ENCODE data around the gene PTK7. TPM values are rescaled to one million over a fixed set of nuclear protein-coding genes. Genes with fewer than 3 reads are reported as not detected.
A peak's percentile ranks its signal among the peaks of the same experiment; 100 is the strongest.
"Not testable (repeated sequence)": the region's sequence is repeated elsewhere in the genome, so short reads cannot be mapped to it uniquely, and the experiment has no call there.

Gene PTK7
- total RNA-seq, 1 donor from 2014 or later = 3.3 TPM

DNA sequence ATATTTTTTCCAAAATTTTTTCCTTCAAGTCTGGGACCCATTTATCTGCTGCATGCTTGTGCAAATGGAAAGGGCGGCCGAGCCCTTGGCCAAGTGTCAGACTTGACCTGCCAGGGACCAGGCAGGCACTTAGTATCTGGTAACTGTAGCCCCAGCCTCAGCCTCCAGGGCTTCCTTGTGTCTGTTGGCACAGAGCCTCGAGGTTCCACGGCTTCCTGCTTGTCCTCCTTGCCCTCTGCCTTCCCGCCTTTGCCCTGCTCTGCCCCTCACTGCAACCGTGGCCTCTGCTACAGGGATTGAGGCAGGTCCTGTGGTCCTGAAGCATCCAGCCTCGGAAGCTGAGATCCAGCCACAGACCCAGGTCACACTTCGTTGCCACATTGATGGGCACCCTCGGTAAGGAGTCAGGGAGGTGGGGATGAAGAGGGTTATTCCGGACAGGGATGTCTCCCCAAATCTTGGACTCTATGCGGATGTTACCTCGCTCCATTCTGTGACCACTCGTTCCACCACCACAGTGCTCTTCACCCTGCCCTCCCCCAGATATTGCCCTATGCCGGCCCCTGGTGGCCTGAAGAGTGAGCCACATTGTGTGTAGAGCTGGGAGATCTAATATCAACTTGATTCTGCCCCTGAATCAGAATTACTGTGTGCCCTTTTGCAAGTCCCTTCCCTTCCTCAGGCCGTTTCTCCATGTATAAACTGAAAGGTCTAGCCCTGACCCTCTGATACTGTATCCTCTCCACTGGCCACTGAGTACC lies 53.5 kb downstream of the PTK7 start:
- no peaks in the 10 kb centered on the region for H3K9me3 Mint-ChIP-seq
- DNase-seq (ENCODE audit: low spot score) = no peak
- no peaks in the 10 kb centered on the region for H3K4me1 Mint-ChIP-seq (ENCODE audit: low read depth)
- no peaks in the 10 kb centered on the region for H3K36me3 Mint-ChIP-seq (ENCODE audit: low read depth)
- intact Hi-C loops (cut with micrococcal nuclease) = no loop called here
- no peaks in the 10 kb centered on the region for H3K27me3 Mint-ChIP-seq (ENCODE audit: insufficient read depth)
- H3K4me3 Mint-ChIP-seq = no peak overlapping the region
- H3K27ac Mint-ChIP-seq = no peak overlapping the region

DNA sequence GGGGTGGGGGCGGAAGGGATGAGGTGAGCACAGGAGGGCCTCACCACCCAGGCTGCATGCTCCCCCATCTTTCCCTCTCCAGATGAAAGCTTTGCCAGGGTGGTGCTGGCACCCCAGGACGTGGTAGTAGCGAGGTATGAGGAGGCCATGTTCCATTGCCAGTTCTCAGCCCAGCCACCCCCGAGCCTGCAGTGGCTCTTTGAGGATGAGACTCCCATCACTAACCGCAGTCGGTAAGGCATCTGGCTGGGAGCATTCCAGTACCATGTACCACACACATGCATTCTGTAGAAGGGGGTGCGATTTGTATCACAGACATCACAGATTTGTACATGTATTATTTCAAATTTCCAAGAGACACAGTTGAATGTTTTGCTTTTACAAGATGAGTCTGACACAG lies 54.3 kb downstream of the PTK7 start:
- intact Hi-C loops (cut with micrococcal nuclease) = no loop called here
- Mint-ChIP-seq H3K4me3 (no peak overlapping the region), H3K4me1 (ENCODE audit: low read depth) (no peaks in the 10 kb centered on the region), H3K9me3 (no peaks in the 10 kb centered on the region), H3K36me3 (ENCODE audit: low read depth) (no peaks in the 10 kb centered on the region), H3K27me3 (ENCODE audit: insufficient read depth) (no peaks in the 10 kb centered on the region), H3K27ac (no peak overlapping the region)
- no peak for DNase-seq (ENCODE audit: low spot score)

DNA sequence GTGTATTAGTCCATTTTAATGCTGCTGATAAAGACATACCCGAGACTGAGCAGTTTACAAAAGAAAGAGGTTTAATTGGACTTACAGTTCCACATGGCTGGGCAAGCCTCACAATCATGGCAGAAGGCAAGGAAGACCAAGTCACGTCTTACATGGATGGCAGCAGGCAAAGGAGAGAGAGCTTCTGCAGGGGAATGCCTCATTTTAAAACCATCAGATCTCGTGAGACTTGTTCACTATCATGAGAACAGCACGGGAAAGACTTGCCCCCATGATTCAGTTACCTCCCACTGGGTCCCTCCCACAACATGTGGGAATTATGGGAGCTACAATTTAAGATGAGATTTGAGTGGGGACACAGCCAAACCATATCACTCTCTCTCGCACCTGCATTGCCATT lies 55.3 kb downstream of the PTK7 start:
- H3K27ac Mint-ChIP-seq; intact Hi-C loops (cut with micrococcal nuclease); H3K27me3 Mint-ChIP-seq (ENCODE audit: insufficient read depth); DNase-seq (ENCODE audit: low spot score); H3K9me3 Mint-ChIP-seq; H3K4me3 Mint-ChIP-seq; H3K4me1 Mint-ChIP-seq (ENCODE audit: low read depth); H3K36me3 Mint-ChIP-seq (ENCODE audit: low read depth): not testable (repeated sequence)

DNA sequence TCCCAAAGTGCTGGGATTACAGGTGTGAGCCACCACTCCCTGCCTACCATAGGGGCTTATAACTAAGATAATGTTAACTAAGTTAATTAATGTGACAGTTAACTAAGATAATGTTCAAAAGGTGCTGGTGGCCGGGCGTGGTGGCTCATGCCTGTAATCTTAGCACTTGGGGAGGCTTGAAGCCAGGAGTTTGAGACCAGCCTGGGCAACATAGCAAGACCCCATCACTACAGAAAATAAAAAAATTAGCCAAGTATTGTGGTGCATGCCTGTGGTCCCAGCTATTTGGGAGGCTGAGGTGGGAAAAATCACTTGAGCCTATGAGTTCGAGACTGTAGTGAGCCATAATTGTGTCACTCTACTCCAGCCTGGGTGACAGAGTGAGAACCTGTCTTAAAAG lies 62.2 kb downstream of the PTK7 start:
- Mint-ChIP-seq H3K4me1 (ENCODE audit: low read depth) (no peaks in the 10 kb centered on the region), H3K27me3 (ENCODE audit: insufficient read depth) (no peaks in the 10 kb centered on the region), H3K9me3 (no peaks in the 10 kb centered on the region), H3K36me3 (ENCODE audit: low read depth) (no peaks in the 10 kb centered on the region), H3K27ac (no peak overlapping the region), H3K4me3 (no peak overlapping the region)
- DNase-seq (ENCODE audit: low spot score) = no peak
- intact Hi-C loops (cut with micrococcal nuclease) = no loop called here

DNA sequence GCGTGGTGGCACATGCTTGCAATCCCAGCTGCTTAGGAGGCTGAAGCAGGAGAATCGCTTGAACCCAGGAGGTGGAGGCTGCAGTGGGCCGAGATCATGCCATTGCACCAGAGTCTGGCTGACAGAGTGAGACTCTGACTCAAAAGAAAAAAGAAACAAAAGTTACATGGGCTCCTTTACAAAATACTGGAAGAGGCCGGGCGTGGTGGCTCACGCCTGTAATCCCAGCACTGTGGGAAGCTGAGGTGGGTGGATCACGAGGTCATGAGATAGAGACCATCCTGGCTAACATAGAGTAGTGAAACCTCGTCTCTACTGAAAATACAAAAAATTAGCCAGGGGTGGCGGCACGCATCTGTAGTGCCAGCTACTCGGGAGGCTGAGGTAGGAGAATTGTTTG lies 63.9 kb downstream of the PTK7 start:
- H3K36me3 Mint-ChIP-seq (ENCODE audit: low read depth); H3K4me3 Mint-ChIP-seq; H3K9me3 Mint-ChIP-seq; H3K4me1 Mint-ChIP-seq (ENCODE audit: low read depth); H3K27ac Mint-ChIP-seq; H3K27me3 Mint-ChIP-seq (ENCODE audit: insufficient read depth); DNase-seq (ENCODE audit: low spot score): not testable (repeated sequence)
- intact Hi-C loops (cut with micrococcal nuclease) = loop anchor here (5.0 kb wide), 1 partner anchor 38 kb away; no protein-coding TSS in a partner anchor

DNA sequence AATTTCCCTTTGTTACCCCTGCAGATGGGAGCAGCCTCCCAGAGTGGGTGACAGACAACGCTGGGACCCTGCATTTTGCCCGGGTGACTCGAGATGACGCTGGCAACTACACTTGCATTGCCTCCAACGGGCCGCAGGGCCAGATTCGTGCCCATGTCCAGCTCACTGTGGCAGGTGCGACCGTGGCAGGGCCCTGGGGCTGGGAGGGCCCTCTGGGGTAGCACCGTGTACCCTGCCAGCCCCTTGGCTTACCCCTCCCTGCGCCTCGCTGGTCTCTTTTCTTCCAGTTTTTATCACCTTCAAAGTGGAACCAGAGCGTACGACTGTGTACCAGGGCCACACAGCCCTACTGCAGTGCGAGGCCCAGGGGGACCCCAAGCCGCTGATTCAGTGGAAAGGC lies 65.5 kb downstream of the PTK7 start:
- intact Hi-C loops (cut with micrococcal nuclease) = loop anchor here (5.0 kb wide), 1 partner anchor 39 kb away; no protein-coding TSS in a partner anchor
- Mint-ChIP-seq H3K4me1 (ENCODE audit: low read depth) (no peaks in the 10 kb centered on the region), H3K27ac (no peak overlapping the region), H3K9me3 (no peaks in the 10 kb centered on the region), H3K4me3 (no peak overlapping the region), H3K36me3 (ENCODE audit: low read depth) (no peaks in the 10 kb centered on the region), H3K27me3 (ENCODE audit: insufficient read depth) (no peaks in the 10 kb centered on the region)
- no peak for DNase-seq (ENCODE audit: low spot score)

DNA sequence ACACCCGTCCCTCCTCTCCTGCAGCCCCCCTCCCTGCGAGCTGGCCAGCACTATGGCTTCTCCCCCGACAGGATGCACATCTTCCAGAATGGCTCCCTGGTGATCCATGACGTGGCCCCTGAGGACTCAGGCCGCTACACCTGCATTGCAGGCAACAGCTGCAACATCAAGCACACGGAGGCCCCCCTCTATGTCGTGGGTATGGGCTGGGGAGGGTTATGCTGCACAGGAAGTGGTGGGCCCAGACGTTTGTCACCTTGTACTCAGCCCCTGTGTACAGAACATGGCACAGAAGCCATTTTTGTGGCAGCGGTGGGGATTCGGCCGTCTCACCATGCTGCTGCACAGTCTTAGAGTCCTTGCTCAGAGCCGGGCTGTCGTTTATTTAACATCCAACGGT lies 66.0 kb downstream of the PTK7 start:
- intact Hi-C loops (cut with micrococcal nuclease) = loop anchor here (5.0 kb wide), 1 partner anchor 40 kb away; no protein-coding TSS in a partner anchor
- no peaks in the 10 kb centered on the region for H3K9me3 Mint-ChIP-seq
- H3K27ac Mint-ChIP-seq = no peak overlapping the region
- H3K4me1 Mint-ChIP-seq (ENCODE audit: low read depth) = no peaks in the 10 kb centered on the region
- H3K27me3 Mint-ChIP-seq (ENCODE audit: insufficient read depth) = no peaks in the 10 kb centered on the region
- no peak overlapping the region for H3K4me3 Mint-ChIP-seq
- H3K36me3 Mint-ChIP-seq (ENCODE audit: low read depth) = no peaks in the 10 kb centered on the region
- no peak for DNase-seq (ENCODE audit: low spot score)

DNA sequence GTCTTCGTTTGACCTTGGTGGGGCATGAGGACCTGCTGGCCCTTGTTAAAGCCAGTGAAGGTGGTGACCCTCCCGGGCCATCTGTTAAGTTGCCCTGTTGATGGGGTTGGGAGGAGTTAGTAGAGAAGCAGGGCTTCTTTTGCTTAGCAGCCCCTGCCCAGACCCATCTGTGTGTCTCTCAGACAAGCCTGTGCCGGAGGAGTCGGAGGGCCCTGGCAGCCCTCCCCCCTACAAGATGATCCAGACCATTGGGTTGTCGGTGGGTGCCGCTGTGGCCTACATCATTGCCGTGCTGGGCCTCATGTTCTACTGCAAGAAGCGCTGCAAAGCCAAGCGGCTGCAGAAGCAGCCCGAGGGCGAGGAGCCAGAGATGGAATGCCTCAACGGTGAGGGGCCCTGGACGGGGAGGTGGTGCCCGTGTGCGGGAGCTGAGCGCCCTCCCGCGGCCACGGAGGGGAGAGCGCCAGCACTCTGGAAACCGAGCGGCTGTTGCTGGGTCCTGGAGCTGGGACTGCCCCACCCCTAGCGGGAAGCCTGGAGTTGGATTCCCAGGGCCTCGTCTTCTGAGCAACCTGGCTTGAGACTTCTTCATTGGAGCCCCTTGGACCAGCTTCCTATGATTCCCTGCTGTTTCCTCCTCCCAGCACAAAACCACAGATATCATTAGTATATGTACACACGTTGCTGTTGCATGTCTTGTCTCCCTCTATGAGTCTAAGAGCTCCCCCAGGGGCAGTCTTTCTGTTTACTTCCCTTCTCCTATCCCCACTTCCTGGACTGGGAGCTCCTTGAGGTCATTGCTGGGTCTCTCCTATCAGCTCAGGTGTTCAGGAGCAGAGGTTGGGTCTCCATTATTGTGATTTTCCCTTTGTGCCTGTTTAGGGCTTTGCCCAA lies 67.4 kb downstream of the PTK7 start:
- Mint-ChIP-seq H3K27ac (peak overlapping the region; percentile 14), H3K4me1 (ENCODE audit: low read depth) (no peaks in the 10 kb centered on the region), H3K36me3 (ENCODE audit: low read depth) (no peaks in the 10 kb centered on the region), H3K27me3 (ENCODE audit: insufficient read depth) (no peaks in the 10 kb centered on the region), H3K9me3 (no peaks in the 10 kb centered on the region), H3K4me3 (no peak overlapping the region)
- DNase-seq (ENCODE audit: low spot score) = peak; percentile 63
- intact Hi-C loops (cut with micrococcal nuclease) = loop anchor here (1.0 to 5.0 kb wide), 5 partner anchors 41 to 242 kb away; no protein-coding TSS in a partner anchor

DNA sequence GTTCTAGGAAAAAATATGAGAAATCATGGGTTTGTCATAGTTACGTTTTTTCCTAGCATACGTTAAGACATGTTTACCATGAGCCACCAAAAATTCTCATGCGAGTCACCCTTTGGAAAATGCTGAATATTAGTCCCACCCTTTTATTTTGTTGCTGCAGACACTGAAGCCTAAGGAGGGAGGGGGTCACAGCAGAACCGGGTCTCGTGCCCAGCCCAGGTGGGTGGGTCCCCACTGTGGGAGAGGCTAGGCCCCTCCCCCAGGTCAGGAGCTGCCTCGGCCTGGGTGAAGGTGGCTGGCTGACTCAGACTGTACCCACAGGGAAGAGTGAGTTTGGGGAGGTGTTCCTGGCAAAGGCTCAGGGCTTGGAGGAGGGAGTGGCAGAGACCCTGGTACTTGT lies 68.8 kb downstream of the PTK7 start:
- no peak for DNase-seq (ENCODE audit: low spot score)
- no peaks in the 10 kb centered on the region for H3K36me3 Mint-ChIP-seq (ENCODE audit: low read depth)
- intact Hi-C loops (cut with micrococcal nuclease) = loop anchor here (5.0 kb wide), 1 partner anchor 43 kb away; no protein-coding TSS in a partner anchor
- H3K4me3 Mint-ChIP-seq = no peak overlapping the region
- H3K4me1 Mint-ChIP-seq (ENCODE audit: low read depth) = no peaks in the 10 kb centered on the region
- H3K9me3 Mint-ChIP-seq = no peaks in the 10 kb centered on the region
- no peak overlapping the region for H3K27ac Mint-ChIP-seq
- no peaks in the 10 kb centered on the region for H3K27me3 Mint-ChIP-seq (ENCODE audit: insufficient read depth)

DNA sequence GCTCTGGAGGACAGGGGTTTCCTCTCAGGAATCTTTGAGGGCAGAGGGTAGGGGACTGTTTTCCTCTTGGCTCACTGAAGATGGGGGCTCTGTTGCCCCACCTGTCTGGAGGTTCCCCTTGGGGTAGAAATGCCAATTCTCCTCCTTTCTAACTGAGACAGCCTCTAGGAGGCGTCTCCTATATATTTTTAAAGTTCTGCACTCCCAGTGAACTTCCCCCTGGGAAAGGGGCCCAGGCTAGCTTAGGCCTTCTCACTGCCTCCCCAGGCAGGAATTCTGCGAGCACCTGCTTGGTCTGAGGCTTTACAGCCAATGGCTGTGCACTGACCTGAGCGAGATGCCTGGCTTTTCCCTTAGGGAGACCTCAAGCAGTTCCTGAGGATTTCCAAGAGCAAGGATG lies 70.1 kb downstream of the PTK7 start:
- no peaks in the 10 kb centered on the region for H3K27me3 Mint-ChIP-seq (ENCODE audit: insufficient read depth)
- H3K9me3 Mint-ChIP-seq = no peaks in the 10 kb centered on the region
- H3K4me3 Mint-ChIP-seq = no peak overlapping the region
- no peak for DNase-seq (ENCODE audit: low spot score)
- H3K36me3 Mint-ChIP-seq (ENCODE audit: low read depth) = no peaks in the 10 kb centered on the region
- no peak overlapping the region for H3K27ac Mint-ChIP-seq
- intact Hi-C loops (cut with micrococcal nuclease) = no loop called here
- no peaks in the 10 kb centered on the region for H3K4me1 Mint-ChIP-seq (ENCODE audit: low read depth)

DNA sequence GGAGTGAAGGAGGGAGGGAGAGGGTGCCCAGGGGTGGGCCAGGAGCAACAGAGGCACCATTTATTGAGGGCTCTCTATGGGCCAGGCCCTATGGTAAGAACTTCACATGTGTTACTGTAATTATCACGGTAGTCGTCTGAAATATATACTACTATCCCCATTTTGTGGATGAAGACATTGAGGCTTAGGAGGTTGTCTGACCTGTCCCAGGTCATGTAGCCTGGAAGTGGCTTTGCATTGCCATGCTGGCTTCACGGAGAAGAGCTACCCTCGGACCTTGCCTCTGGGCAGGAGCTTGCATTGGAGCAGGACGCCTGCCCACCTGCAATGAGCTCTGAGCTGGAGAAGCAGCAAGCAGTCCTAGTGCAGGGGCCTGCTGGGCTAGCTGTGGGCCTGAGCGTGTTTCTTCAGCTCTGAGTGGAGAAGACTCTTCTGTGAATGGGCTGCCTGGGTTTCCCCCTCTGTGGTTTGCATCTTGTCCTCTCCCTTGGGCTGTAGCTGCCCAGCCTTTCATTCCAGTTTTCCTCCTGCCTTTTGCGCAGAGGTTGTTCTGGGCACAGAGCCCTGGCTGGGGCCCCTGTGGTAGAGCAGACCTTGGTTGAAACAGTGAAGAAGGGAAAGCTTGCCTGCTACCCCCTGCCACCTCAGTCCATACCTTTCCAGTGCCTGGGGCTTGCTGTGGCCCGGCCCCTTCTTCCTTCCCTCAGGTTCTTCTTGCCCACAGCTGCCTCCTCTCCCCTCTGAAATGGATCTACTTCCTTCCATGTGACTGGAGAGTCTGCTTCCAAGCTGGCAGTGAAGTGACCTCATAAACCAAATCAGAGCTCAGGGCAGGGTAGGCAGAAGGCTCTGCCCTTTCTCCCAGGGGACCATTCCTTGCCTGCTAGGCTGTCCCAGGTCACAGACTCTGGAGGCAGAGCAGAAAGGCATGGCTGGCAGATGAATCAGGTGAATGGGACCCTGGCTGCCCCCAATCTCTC lies 70.9 kb downstream of the PTK7 start:
- no peak for DNase-seq (ENCODE audit: low spot score)
- H3K27me3 Mint-ChIP-seq (ENCODE audit: insufficient read depth) = no peaks in the 10 kb centered on the region
- no peaks in the 10 kb centered on the region for H3K4me1 Mint-ChIP-seq (ENCODE audit: low read depth)
- intact Hi-C loops (cut with micrococcal nuclease) = no loop called here
- no peak overlapping the region for H3K4me3 Mint-ChIP-seq
- H3K9me3 Mint-ChIP-seq = no peaks in the 10 kb centered on the region
- H3K36me3 Mint-ChIP-seq (ENCODE audit: low read depth) = no peaks in the 10 kb centered on the region
- H3K27ac Mint-ChIP-seq = no peak overlapping the region

DNA sequence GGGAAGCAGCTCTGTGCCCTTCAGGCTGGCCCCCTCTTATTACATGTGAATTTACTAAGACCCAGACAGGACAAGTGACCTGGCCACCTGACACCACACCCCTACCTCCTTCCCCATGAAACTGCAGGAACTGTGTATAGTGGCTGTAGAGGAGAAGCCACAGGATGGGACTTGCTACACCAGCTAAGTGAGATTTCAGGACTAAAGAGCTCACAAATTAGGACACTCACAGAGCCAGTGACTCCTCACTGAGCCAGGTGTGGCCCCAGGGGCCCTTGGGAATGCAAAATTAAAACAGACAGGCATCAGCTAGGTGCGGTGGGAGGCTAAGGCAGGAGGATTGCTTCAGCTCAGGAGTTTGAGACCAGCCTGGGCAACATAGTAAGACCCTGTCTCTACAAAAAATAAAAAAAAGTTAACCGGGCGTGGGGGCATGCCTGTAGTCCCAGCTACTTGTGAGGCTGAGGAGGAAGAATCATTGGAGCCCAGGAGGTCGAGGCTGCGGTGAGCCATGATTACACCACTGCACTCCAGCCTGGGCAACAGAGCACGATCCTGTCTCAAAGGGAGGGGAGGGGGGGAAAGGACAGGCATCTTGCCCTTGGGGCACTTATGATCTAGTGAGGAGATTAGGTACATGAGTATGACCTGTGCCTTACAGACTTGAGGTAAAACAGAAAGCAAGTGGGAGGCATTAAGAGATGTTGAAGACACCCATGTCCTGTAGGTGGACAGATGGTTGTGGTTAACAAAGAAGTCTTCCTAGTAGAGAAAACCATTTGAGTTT lies 71.8 kb downstream of the PTK7 start:
- H3K27me3 Mint-ChIP-seq (ENCODE audit: insufficient read depth) = no peaks in the 10 kb centered on the region
- no peaks in the 10 kb centered on the region for H3K36me3 Mint-ChIP-seq (ENCODE audit: low read depth)
- H3K4me3 Mint-ChIP-seq = no peak overlapping the region
- intact Hi-C loops (cut with micrococcal nuclease) = no loop called here
- H3K4me1 Mint-ChIP-seq (ENCODE audit: low read depth) = no peaks in the 10 kb centered on the region
- no peak for DNase-seq (ENCODE audit: low spot score)
- H3K27ac Mint-ChIP-seq = no peak overlapping the region
- H3K9me3 Mint-ChIP-seq = no peaks in the 10 kb centered on the region
